ENCODE results near the gene SCN8A.

SCN8A gene

DNA sequence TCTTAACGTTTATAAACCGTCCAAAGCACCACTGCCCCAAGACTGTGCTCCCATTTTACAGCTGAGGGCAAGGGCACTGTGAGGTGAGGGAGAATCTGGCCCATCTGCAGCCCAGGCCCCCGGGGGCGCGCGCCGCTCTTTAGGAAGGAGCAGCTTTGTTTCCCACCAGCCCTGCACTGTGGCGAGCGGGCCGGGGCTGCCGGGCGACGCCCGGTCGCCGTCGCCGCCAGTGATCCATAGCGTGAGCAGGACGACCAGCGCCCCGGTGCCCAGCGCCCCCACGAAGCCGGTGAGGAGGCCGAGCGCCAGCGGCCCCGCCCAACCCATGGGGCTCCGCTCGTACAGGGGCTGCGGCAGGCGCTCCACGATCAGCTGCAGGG lies 222.9 kb downstream of the SCN8A start:
- H3K4me3 ChIP-seq (replicated peaks; ENCODE audit: low read depth, low read length), result peak overlapping the region; percentile 14
- TF ChIP-seq CTCF (IDR thresholded peaks at IDR 0.05; ENCODE audit: low read length, missing control alignments), result no peak

DNA sequence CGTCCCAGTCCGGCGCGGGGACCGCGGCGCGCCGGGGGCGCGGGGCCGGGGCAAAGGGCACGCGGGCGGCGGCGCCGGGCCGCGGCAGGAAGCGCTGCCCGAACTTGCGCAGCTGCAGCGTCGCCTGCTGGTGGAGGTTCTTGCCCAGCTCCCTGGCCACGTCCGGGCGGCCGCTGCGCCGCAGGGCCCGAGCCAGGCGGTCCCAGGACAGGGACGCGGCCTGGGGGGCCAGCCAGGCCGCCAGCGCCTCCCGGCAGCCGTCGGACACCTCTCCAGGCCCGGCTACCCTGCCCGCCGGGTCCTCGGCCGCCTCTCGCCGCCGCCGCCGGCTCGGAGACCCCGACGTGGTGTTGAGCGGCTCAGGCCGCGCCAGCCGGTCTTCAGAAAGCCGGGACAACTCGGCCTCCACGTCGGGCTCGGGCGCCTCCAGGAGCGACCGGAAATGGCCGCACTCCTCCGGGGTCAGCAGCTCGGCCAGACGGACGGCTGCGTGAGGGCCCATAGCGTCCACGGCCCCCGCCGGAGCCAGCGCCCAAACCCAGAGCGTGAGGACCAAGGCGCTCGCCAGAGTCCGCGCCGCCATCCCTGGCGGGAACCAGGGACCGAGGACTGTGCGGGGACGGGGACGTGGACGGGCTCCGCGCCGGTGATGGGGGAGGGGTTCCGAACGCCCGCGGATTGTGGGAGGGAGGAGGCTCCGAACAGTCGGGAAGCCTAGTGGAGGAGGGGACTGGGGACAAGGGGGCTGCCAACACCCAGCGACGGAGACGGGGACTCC lies 223.5 kb downstream of the SCN8A start:
- TF ChIP-seq CTCF (IDR thresholded peaks at IDR 0.05; ENCODE audit: low read length, missing control alignments), result peak; percentile 46
- H3K4me3 ChIP-seq (replicated peaks; ENCODE audit: low read depth, low read length), result peak overlapping the region; percentile 28
- DNase-seq (ENCODE audit: low read depth), result peak; percentile 79

More for the DNA sequence above, 222.9 kb downstream of the SCN8A start:
- no peak for DNase-seq (ENCODE audit: low read depth)

GRCh38 chr12:51815571-51815970 lies 224.5 kb downstream of the SCN8A start:
- no peak for DNase-seq (ENCODE audit: low read depth)
- no peak for TF ChIP-seq CTCF (IDR thresholded peaks at IDR 0.05; ENCODE audit: low read length, missing control alignments)
- H3K4me3 ChIP-seq (replicated peaks; ENCODE audit: low read depth, low read length), result no peak overlapping the region

- DNase-seq (ENCODE audit: low read depth), result no peak
- no peak for TF ChIP-seq CTCF (IDR thresholded peaks at IDR 0.05; ENCODE audit: low read length, missing control alignments)
- H3K4me3 ChIP-seq (replicated peaks; ENCODE audit: low read depth, low read length), result no peak overlapping the region
Measured at GRCh38 chr12:51817027-51817953, 226.3 kb downstream of the SCN8A start.

DNA sequence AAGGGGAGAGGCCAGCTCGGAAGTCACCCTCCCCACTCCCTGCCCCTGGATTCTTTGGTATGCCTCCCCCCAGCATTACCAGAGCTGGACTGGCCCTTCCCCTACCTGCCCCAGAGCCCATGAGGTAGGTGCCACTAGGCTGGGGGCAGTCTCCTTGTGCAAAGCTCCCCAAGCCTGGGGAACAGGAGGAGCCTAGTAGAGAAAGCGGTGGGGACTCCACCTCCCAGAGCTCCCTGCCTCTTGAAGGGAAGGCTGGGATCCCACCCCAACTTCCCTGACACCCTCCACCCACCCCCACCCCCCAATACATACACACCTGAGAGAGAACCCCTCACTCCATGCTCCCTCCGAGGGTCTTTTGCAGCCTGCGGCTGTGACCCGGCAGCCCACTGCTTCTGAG lies 227.1 kb downstream of the SCN8A start:
- no peak for TF ChIP-seq CTCF (IDR thresholded peaks at IDR 0.05; ENCODE audit: low read length, missing control alignments)
- no peak for DNase-seq (ENCODE audit: low read depth)
- no peak overlapping the region for H3K4me3 ChIP-seq (replicated peaks; ENCODE audit: low read depth, low read length)

GRCh38 chr12:51818566-51819300 lies 227.7 kb downstream of the SCN8A start:
- H3K4me3 ChIP-seq (replicated peaks; ENCODE audit: low read depth, low read length), result no peak overlapping the region
- TF ChIP-seq CTCF (IDR thresholded peaks at IDR 0.05; ENCODE audit: low read length, missing control alignments), result no peak
- DNase-seq (ENCODE audit: low read depth), result peak; percentile 66
